GM19043 (cell line): ENCODE results near the gene FDX1.
A peak's percentile ranks its signal among the peaks of the same experiment; 100 is the strongest.
"Not testable (repeated sequence)": the region's sequence is repeated elsewhere in the genome, so short reads cannot be mapped to it uniquely, and the experiment has no call there.

Experiments used
- ATAC-seq: cut with Tn5 transposase; IDR thresholded peaks from one replicate; pipeline ENCODE4 v1.9.1; 2021; ENCODE audit warnings: low read depth; ENCODE audit not compliant: unreplicated experiment

Gene FDX1

DNA sequence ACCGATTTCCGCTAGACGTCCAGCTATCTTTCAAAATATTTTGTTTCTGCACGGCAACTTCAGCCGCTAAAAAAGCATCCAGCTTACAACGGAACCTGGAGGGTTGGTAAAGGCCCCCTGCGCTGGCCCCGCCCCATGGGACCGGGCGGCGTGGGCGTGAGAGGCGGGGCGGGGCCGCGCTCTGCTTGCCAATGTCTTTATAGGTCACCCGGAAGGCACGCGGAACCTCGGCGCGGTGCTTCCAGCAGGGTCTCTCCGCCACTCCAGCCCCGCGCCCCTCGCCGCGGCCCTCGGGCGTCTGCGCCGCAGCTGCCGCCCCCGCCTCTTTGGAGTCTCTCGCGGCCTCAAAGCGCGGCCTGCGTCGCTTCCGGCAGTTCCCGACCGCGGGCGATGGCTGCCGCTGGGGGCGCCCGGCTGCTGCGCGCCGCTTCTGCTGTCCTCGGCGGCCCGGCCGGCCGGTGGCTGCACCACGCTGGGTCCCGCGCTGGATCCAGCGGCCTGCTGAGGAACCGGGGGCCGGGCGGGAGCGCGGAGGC, at the start of gene FDX1:
FDX1 (plus strand) TSS at position 218 of the 536 bp plus-strand sequence; CDS start at position 391, 173 bp downstream.
- ATAC-seq = peak; percentile 73

DNA sequence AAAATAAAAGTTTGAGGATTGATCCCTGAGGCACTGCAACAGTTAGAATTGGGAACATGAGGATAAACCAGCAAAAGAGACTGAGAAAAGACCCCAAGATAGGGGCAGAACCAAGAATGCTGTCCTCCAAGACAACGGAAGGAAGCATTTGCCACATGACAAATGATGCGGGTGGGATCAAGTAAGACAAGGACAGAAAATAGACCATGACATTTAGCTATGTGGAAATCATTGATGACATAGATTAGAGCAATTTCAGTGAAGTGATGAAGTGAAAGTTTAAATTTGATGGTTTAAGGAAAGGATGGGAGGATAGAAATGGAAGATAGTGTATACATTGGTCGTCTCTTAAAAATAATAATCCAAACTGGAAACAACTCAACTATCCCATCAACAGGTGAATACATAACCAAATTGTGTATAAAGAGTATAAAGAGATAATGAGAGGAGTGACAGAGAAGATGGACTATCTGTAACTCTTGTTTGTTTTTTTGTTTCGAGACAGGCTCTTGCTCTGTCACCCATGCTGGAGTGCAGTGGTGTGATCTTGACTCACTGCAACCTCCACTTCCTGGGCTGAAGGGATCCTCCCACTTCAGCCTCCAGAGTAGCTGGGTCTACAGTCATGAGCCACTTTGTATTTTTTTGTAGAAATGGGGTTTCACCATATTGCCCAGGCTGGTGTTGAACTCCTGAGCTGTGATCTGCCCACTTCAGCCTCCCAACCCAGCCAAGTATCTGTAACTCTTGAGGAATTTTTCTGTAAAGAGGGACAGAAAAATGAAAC, 48.7 kb upstream of the FDX1 start:
- ATAC-seq = no peak

DNA sequence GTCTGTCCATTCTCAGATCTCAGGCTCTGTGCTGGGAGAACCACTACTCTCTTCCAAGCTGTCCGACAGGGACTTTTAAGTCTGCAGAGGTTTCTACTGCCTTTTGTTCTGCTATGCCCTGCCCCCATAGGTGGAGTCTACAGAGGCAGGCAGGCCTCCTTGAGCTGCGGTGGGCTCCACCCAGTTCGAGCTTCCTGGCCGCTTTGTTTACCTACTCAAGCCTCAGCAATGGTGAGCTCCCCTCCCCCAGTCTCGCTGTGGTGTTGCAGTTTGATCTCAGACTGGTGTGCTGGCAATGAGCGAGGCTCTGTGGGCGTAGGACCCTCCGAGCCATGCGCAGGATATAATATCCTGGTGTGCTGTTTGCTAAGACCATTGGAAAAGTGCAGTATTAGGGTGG, 41.5 kb upstream of the FDX1 start:
- ATAC-seq = not testable (repeated sequence)

DNA sequence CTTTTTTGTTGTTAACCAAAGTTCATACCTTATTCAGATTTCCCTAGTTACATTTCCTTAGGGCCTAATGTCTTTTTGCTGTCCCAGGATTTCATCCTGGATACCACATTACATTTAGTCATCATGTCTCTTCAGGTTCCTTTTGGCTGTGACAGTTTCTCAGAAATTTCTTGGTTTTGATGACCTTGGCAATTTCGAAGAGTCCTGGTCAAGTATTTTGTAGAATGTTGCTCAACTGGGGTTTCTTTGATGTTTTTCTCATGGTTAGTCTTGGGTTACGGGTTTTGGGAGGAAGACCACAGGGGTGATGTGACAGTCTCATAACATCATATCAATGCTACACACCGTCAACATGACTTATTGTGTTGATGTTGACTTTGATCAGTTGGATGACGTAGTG, 39.8 kb upstream of the FDX1 start:
- no peak for ATAC-seq

- no peak for ATAC-seq
Observed at GRCh38 chr11:110392056-110392455, 37.7 kb upstream of the FDX1 start.

- ATAC-seq = not testable (repeated sequence)
Observed at GRCh38 chr11:110397668-110398286, 32.0 kb upstream of the FDX1 start.

- not testable (repeated sequence) for ATAC-seq
Observed at GRCh38 chr11:110403585-110403984, 26.2 kb upstream of the FDX1 start.

DNA sequence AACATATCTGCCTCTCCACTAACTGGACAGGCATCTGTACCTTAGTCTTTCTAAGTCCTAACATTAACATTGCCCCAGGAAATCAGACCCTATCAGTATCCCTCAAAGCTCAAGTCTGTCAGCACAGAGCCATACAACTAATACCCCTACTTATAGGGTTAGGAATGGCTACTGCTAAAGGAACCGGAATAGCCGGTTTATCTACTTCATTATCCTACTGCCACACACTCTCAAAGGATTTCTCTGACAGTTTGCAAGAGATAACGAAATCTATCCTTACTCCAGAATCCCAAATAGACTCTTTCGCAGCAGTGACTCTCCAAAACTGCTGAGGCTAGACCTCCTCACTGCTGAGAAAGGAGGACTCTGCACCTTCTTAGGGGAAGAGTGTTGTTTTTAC, 24.1 kb upstream of the FDX1 start:
- not testable (repeated sequence) for ATAC-seq

DNA sequence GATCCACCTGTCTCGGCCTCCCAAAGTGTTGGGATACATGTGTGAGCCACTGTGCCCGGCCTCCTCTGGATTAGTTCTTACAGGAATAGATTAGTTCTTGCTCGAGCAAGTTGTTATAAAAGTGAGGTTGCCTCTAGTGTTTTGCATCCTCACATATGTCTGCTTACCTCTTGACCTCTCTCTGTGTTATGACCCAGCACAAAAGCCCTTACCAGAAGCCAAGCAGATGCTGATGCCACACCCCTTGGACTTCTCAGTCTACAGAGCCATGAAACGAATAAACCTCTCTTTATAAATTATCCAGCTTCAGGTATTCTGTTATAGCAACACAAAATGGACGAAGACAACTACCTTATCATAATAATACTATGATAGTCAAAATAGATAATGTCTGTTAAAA, 22.4 kb upstream of the FDX1 start:
- no peak for ATAC-seq

DNA sequence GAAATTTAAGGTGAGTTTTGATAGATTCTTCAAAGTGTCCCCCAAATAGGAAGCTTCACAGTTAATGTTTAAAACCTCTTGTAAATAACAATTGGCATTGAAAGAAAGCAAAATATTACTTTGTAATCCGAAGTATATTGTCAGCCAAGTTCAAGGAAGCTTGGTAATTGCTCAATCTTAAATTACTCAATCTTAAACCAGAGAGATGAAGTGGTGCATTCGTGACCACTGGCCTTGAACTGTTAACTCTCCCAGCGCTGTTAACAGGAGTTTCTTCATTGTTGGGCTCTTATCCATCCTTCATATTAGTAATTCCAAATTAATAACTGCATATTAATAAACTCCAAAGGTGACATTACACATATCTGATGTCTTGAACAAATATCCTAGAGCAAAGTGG, 20.6 kb upstream of the FDX1 start:
- no peak for ATAC-seq

DNA sequence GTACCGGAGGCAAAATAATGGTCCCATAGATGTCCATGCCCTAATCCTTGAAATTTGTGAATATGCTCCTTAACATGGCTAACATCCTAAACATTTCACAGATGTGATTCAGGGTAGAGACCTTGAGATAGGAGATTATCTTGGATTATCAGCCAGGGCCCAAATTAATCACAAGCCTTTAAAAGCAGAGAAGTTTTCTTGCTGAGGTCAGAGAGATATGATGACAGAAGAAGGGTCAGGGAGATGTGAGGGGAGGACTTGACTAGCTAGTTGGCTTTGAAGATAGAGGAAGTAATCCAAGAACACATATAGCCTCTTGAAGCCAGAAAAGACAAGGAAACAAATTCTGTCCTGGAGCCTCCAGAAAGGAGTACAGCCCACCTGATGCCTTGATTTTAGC, 19.1 kb upstream of the FDX1 start:
- ATAC-seq = no peak

GRCh38 chr11:110415081-110415480, 14.7 kb upstream of the FDX1 start:
- no peak for ATAC-seq

DNA sequence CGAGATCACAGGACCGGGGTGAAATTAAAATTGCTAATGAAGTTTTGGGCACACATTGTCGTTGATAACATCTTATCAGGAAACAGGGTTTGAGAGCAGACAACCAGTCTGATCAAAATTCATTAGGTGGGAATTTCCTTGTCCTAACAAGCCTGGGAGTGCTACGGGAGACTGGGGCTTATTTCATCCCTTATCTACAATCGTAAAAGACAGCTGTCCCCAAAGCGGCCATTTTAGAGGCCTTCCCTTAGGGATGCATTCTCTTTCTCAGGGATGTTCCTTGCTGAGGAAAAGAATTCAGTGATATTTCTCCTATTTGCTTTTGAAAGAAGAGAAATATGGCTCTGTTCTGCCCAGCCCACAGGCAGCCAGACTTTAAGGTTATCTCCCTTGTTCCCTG, 8.1 kb upstream of the FDX1 start:
- ATAC-seq = not testable (repeated sequence)

DNA sequence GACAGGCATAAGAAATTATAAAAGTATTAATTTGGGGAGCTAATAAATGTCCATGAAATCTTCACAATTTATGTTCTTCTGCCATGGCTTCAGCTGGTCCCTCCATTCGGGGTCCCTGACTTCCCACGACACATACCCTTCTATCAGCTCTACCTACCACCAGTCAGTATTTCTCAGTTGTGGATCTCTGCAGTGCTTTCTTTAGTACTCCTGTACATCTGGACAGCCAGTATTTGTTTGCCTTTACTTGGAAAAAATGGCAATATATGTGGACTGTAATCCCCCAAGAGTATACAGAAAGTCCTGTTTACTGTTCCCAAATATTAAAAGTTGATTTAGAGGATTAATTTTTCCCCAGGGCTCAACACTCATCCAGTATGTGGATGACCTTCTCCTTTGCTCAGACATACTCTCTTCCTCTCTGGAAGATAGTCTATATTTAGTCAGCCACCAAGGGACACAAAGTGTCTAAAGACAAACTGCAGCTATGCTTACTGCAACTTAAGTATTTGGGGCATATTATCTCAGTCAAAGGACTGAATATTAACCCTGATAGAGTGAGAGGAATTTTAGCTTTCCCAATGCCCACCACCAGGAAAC, 7.3 kb upstream of the FDX1 start:
- ATAC-seq = no peak

DNA sequence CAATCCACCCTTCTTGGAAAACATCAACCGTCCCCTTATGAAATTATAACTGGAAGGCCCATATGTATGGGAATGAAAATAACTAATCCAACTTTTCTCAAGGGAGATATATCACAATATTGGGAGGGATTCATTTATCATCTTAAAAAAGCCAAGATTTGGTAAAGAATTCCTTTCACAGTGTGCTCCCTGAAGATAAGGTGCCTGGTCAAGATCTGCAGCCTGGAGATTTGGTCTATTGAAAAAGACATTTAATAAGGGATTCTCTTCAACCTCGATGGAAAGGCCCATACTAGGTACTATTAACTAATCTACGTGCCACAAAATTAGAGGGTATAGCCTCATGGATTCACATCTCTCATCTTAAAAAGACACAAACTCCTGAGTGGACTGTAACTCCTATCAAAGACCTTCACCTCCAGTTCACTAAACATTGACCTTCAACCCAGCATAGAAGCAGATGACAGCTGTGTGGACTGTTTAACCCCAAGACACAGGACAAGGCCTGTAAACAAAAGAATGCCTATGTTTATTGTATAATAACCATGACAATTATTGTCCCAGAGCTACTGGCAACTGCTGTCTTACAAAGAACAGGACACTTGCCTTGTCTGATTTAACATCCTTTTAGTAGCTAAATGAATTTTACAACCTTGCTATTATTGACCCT, 4.8 kb upstream of the FDX1 start:
- ATAC-seq = no peak

- no peak for ATAC-seq
Observed at GRCh38 chr11:110425751-110426545, 3.8 kb upstream of the FDX1 start.

GRCh38 chr11:110428040-110428439, 1.7 kb upstream of the FDX1 start:
- no peak for ATAC-seq

- ATAC-seq = no peak
Observed at GRCh38 chr11:110428956-110429730, 605 bp upstream of the FDX1 start.

GRCh38 chr11:110430267-110431050, 711 bp downstream of the FDX1 start:
- peak; percentile 20 for ATAC-seq
